CD4-positive, alpha-beta T cell treated with Interleukin-4 for 4 hours (primary cell): ENCODE measurements around the gene ERBB4.

Source experiments
- DNase-seq: peaks from one replicate; pipeline ENCODE4 v3.0.0-alpha.2; 2020

ERBB4 gene

GRCh38 chr2:211981451-211981850 lies 557.2 kb downstream of the ERBB4 start:
- DNase-seq: no peak

DNA sequence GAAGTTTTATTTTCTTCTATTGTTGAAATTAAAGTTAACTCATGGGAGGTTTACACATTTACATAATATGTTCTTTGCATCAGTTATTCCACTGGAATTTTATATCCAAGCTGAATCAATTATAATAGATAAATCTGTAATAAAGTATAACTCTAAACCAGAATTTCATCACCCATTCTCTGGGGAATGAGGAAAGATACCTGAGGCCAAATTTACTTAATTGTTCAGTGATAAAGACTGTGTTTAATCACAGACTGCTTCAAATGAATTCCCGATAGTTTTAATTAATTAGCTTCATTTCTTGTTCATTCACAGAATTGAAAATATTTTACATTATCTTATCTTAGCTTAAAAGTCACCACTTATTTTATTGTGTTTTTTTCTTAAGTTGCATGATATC lies 562.5 kb downstream of the ERBB4 start:
- DNase-seq: no peak

DNA sequence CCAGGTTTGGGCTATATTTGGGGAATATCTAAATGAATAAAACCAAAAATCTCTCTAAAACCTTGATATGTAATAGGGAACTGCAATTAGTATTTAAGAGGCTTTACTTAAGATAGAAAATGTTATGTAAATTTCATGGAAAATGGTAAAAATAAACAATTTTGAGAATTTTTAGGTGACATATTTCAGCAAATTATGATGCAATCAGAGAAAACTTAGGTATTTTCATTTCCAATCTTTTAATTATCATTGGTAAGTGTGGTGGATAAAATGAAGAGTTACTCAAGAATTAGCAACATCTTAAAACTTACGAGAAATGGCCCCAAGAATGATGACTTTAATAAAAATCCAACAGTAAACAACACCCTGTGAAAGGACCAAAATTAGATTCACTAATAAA lies 571.4 kb downstream of the ERBB4 start:
- DNase-seq: no peak

DNA sequence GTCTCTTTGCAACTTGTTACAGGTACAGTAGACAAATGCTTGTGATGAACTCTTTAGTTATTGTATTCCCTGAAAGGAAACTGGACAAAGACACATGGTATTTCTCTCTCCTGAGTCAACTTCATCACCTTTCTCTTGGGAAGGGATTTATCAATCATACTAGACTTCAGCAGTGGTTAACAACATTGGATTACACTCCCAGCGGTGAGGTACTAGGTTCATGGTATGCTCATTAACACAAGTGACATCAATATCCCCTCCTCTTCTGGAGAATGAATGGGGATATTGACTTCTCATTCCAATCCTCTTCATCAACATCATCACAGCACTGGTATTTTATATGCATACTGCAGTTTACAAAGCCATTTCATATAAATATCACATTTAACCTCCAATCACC lies 574.6 kb downstream of the ERBB4 start:
- DNase-seq: no peak

DNA sequence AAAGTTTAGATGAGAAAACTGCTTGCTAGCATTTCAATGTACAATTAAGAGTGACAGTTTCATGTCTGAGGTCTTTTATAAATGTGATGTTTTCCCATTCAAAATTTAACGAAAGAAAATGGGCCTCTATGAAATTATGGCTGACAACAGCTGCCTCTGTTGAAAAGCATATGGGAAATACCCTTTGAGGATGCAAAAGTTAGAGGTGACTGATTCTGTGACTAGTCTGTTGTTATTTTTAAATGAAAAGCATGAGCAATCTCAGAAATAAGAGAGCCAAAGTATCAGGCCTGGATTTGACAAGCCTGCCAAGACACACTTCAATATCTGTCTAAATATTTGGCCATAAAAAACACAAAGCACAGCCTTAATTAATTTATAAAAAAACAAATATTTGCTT lies 580.8 kb downstream of the ERBB4 start:
- DNase-seq: no peak

DNA sequence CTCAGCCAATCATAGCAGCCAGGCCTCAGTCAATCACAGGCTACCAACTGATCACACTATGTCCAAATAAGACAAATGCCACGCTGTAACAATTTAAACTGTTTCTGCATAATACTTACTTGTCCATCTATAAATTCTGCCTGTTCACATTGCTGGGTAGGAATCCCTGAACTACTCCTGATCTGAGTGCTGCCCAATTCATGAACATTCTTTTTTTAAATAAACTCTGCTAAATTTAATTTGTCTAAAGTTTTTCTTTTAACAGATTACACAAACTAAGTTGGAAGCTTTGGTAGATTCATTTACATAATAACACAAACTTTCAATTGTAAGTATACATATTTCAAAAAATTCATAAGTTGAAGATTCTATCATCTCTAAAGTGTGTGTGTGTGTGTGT lies 583.0 kb downstream of the ERBB4 start:
- no peak for DNase-seq

DNA sequence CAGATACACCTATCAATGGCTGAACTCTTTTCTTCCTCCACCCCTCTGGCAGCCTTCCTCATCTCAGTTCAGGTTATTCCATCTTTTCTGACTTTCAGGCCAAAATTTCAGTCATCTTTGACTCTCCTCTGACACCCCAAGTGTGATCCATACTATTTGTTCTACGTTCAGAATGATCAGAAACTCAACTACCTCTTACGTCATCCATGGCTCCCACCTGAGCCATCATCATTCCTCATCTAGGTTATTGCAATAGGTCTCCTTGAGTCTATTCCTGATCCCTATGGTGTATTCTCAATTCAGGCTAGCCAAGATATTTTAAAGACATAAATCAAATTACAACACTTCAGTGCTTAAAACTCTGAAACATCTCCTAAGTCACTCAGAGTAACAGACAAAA lies 589.7 kb downstream of the ERBB4 start:
- no peak for DNase-seq

- no peak for DNase-seq
Observed at GRCh38 chr2:211946960-211947359, 591.6 kb downstream of the ERBB4 start.

GRCh38 chr2:211944572-211944971 lies 594.0 kb downstream of the ERBB4 start:
- no peak for DNase-seq

DNA sequence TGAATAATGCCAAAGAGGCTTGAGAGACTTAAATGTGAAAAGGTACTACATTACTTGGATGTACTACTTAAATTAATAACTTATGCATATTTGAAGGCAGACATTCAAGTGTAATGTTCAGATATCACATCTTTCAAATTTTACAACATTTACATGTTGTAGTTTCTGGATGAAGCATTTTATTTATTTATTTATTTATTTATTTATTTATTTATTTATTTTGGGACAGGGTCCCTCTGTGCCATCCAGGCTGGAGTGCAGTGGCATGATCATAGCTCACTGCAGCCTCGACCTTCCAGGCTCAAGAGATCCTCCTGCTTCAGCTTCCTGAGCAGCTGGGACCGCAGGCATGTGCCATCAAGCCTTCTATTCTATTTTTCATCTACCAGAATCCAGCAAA lies 596.4 kb downstream of the ERBB4 start:
- no peak for DNase-seq

- DNase-seq: no peak
Observed at GRCh38 chr2:211941216-211941747, 597.3 kb downstream of the ERBB4 start.

DNA sequence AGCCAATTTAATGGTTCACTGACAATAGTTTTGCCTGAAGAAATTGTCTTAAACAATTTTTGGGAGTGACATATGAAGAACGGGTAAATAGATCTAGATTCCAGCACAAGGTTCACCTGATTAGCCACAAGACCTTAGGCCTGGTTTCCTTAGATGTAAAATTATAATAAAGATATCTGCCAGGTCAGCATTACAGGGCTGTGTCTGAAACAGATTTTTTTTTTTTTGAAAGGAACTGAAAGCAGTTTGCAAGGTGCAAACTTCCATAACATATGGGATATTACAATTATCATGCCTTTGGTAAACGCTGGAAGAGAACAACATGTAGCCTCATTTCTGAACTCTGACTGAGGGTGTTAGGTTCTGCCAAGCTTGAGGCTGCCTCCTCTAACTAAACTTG lies 599.4 kb downstream of the ERBB4 start:
- DNase-seq: no peak

- no peak for DNase-seq
Observed at GRCh38 chr2:211934811-211935210, 603.8 kb downstream of the ERBB4 start.

DNA sequence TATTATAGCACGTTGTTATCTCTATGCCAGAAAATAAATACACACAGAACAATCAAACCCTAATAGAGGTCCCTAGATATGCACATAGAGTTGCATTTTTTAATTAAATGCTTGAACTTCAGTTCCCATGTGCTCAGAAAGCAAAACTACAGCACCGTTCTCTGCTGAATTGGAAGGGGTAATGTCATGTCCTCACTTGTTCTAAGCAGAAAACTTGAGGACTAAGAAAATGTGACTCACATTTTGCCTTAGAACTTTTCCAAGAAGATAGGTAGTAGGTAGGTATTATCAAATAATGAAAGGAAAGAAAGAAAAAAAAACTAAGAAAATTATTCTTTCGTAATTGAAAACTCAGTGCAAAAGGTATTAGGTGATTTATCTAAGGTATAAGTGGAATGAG lies 607.3 kb downstream of the ERBB4 start:
- DNase-seq: no peak

DNA sequence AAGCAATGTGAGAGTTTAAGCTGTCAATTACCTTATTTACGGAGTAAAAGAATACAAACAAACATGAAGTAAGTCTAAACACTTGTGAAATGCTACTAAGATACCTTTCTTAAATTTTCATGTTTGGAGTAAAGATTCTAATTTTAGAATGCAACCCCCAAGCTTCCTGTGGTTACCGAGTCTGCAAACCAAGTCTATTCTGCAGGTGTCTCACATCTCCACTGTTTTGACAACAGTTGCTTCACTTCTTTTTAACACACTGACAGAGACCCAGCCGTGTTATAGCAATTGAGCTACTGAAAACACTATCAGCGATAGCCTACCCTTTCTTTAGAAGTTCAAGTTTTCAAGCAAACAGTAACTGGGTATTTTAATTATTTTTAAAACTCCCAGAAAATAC lies 608.3 kb downstream of the ERBB4 start:
- no peak for DNase-seq

DNA sequence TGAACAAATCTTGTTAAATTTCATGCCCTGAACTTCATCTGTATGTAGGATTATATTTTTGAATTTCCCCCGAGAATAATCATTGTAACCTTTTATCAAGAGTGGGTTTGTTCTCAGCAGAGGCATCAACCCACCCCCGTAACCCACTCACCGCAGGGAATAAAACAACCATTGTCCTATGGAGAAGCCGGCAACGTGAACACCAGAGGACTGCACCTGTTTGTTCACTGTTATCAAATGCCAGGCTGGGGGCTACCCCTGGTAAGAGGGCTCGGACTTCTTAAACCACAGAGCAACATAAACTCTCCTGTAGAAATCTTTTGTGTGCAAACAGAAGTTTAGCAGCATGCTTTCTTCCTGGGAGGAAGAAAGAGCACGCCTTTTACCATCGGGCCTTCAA lies 610.4 kb downstream of the ERBB4 start:
- DNase-seq: no peak

DNA sequence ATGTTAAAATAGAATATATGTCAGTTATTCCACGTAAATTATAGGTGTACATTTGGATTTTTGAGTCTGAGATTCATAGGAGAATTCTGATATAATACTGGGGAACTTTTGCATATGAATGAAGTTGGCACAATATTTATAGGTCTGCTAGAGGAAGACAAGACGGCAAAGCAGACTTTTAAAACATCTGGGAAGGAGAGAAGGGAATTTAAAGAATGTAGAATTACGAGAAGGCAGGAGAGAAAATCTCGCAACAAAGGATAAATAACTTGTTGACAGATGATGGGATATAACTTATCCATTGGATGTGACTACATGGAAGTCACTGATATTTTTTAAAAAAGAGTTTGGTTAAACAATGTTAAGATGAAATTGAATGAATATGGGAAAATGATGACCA lies 615.6 kb downstream of the ERBB4 start:
- DNase-seq: no peak

DNA sequence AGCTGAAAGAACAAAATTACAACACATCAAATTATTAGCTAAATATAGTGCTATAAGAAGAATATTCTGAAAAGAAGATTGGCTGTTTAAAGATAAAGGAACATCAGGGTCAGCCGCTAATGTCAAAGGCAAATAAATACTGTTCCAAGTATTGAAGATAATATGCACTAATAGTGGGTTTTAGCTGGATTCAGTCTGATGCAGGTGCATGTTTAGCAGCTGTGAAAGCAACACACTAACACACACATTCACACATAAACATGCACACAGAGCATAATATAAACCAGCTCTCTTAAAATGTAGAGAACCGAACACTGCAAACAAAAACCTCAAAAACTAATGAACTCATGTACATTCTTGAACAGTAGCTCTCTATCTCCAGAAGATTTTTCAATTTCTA lies 634.6 kb downstream of the ERBB4 start:
- no peak for DNase-seq

GRCh38 chr2:211901226-211901846 lies 637.3 kb downstream of the ERBB4 start:
- DNase-seq: no peak

GRCh38 chr2:211900518-211900917 lies 638.1 kb downstream of the ERBB4 start:
- no peak for DNase-seq

- DNase-seq: no peak
Observed at GRCh38 chr2:211900000-211900399, 638.6 kb downstream of the ERBB4 start.

DNA sequence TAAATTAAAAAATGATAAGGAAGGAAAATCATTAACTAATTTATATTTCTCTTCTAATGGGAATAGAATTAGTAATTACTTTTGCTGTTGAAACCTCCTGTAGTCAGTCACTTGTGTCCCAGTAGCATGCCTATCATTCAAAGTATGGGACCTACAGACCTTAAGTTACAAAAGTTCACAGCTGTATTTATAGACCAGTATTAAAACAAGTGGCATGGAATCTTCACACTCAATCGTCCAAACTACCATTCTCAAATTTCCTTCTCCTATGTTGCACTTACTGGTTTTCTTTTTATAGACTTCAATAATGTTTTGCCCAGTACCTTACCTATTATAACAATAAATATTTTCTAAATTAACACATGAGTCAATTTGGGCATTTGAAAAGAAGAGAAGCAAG lies 639.9 kb downstream of the ERBB4 start:
- DNase-seq: no peak

- DNase-seq: no peak
Observed at GRCh38 chr2:211881449-211881848, 657.2 kb downstream of the ERBB4 start.

- DNase-seq: no peak
Observed at GRCh38 chr2:211879323-211879722, 659.3 kb downstream of the ERBB4 start.

- DNase-seq: no peak
Observed at GRCh38 chr2:211877061-211877460, 661.5 kb downstream of the ERBB4 start.

DNA sequence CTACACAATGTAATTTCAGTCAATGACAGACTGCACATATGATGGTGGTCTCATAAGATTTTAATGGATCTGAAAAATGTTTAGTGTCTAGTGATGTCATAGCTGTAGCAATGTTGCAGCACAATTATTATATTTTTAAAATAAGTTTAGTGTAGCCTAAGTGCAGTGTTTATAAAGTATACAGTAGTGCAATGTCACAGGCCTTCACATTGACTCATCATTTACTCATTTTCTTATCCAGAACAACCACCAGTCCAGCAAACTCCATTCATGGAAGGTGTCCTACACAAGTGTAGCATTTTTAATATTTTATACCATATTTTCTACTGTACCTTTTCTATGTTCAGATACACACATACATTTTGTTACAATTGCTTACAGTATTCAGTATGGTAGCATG lies 663.1 kb downstream of the ERBB4 start:
- no peak for DNase-seq
